ENCODE results near the gene PDE11A.
"Not testable (repeated sequence)": the region's sequence is repeated elsewhere in the genome, so short reads cannot be mapped to it uniquely, and the experiment has no call there.

The PDE11A gene

GRCh38 chr2:177880285-177880684 lies 192.3 kb downstream of the PDE11A start:
- DNase-seq = no peak

DNA sequence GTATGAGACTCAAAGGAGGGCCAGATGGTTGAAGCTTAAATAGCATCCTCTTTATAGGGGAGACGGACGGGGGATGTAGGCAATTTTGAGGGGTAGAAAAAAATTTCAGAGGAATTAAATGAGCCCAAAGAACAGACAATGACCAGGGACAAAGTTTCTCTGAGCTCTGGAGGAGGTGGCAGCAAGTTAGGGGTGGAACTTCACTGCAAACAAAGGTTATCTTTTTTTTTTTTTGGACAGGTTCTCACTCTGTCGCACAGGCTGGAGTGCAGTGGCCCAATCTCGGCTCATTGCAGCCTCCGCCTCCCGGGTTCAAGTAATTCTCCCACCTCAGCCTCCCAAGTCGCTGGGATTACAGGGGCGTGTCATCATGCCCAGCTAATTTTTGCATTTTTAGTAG lies 195.6 kb downstream of the PDE11A start:
- no peak for DNase-seq

DNA sequence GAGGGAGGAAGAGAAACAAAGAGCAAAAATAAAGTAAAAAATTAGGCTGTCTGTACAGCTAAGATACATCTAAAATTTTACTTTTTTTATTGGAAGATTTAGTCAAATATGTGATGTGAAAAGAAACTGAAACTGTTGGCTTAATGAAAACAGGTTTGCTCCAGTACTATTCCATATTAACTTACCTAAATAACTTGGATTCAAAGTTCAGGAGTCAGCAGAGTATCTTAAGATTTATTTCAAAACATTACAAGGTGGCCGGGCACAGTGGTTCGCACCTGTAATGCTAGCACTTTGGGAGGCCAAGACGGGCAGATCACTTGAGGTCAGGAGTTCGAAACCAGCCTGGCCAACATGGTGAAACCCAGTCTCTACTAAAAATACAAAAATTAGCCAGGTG lies 197.9 kb downstream of the PDE11A start:
- no peak for DNase-seq

- no peak for DNase-seq
Observed at GRCh38 chr2:177873915-177874314, 198.7 kb downstream of the PDE11A start.

DNA sequence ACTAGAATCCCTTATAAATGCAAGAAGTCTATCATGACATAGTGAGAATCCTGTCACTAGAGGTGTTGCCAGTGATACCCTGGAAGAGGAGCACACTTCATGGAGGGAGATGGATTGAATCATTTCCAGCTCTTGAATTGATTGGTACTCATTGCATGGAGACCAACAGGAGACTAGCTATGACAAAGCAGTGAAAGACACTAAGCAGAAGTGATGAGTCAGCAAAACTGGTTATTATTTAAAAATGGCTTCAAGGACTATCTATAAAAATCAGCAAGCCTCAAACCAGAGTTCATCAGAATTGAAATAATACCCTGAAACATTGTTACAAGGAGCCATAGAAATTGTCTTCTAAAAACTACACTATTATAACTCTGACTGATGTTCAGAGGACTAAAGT lies 200.3 kb downstream of the PDE11A start:
- no peak for DNase-seq

DNA sequence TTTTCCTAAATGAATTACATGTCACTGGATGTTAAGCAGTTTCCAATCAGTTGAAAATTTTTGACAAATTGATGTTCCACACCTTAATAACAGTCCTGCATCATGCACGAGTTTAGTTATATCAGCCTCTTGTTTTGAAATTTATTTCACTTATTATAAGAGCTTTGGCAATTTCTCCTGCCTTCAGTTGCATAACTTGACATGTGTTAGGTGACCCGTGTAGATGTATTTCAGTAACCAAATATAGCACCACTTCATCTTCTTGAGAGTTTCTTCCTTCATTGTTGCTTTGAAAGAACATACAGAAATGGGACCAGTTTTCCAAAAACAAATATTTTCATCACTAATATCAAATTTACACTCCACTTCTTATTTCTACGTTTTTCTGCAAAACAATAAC lies 202.7 kb downstream of the PDE11A start:
- no peak for DNase-seq

GRCh38 chr2:177869209-177869608 lies 203.4 kb downstream of the PDE11A start:
- no peak for DNase-seq

GRCh38 chr2:177868806-177869205 lies 203.8 kb downstream of the PDE11A start:
- no peak for DNase-seq

GRCh38 chr2:177857538-177857937 lies 215.0 kb downstream of the PDE11A start:
- no peak for DNase-seq

DNA sequence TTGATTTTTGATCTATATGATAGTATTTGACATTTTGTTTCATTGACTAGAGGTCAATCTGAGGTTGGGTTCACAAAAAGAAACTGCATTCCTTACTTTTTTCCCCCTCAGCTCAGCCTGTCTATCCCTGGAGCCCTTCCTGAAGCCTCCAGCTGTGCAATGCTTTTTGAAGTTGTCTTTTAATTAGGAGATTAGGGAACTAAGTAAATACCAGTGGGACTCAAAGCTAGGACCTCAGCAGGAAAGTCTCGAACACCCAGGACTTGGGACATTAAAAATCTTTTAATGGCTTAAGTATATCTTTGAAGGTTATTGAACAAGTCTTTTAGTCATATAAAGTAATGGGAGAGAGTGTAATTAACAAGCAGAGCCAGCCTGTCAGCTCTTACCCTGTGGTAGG lies 220.2 kb downstream of the PDE11A start:
- no peak for DNase-seq

GRCh38 chr2:177843188-177843587 lies 229.4 kb downstream of the PDE11A start:
- no peak for DNase-seq

GRCh38 chr2:177842243-177842642 lies 230.3 kb downstream of the PDE11A start:
- no peak for DNase-seq

DNA sequence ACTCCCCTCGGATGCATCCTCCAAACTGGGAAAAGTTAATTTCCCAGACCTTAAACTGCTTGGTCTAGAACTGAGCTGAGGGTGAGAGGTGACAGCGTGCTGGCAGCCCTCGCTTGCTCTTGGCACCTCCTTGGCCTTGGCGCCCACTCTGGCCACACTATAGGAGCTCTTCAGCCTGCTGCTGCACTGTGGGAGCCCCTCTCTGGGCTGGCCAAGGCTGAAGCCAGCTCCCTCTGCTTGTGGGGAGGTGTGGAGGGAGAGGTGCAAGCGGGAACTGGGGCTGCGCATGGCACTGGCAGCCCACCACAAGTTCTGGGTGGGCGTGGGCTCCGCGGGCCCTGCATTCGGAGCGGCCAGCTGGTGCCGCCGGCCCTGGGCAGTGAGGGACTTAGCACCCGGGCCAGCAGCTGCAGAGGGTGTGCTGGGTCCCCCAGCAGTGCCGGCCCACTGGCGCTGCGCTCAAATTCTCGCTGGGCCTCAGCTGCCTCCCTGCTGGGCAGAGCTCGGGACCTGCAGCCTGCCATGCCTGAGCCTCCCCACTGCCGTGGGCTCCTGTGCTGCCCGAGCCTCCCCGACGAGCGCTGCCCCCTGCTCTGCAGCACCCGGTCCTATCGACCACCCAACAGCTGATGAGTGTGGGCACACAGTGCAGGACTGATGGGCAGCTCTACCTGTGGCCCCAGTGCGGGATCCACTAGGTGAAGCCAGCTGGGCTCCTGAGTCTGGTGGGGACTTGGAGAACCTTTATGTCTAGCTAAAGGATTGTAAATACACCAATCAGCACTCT lies 237.0 kb downstream of the PDE11A start:
- not testable (repeated sequence) for DNase-seq

GRCh38 chr2:177832611-177833433 lies 239.8 kb downstream of the PDE11A start:
- no peak for DNase-seq

GRCh38 chr2:177830881-177831386 lies 241.6 kb downstream of the PDE11A start:
- DNase-seq = no peak

- DNase-seq = no peak
Observed at GRCh38 chr2:177828557-177828956, 244.0 kb downstream of the PDE11A start.

DNA sequence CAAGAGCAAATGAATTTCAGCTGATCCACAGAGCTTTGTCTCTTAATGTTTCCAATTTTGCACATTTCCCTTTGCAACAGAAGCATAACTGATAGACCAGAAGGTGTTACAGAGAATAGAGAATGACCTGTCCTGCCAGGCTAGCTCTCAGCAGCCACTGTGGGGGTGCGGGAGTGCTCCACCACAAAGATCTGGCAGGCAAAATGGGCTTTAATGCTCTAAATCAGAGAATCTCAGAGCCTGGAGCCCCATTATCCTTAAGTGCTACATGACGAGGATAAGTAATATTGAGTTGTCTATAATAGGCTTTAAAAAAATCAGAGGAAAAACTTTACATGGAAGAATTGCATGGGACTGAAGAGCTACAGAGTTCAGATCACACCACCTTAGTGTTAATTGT lies 245.7 kb downstream of the PDE11A start:
- no peak for DNase-seq

GRCh38 chr2:177822941-177823340 lies 249.6 kb downstream of the PDE11A start:
- no peak for DNase-seq

DNA sequence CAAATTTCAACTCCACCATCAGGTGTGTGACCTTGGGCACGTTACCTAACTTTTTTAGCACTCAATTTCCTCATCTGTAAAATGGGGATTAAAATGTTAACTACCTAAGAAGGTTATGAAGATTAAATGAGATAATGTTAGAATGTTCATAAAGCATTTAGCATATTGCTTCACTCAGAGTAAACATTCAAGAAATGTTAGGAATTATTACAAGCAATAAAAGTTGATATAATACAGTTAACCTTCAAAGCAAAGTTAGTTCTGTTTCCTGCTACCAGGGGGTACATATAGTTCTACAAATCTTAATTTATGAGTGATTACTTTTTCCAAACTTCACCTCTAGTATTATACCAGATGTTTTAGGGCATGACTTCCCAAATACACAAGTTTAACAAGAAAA lies 254.2 kb downstream of the PDE11A start:
- no peak for DNase-seq

DNA sequence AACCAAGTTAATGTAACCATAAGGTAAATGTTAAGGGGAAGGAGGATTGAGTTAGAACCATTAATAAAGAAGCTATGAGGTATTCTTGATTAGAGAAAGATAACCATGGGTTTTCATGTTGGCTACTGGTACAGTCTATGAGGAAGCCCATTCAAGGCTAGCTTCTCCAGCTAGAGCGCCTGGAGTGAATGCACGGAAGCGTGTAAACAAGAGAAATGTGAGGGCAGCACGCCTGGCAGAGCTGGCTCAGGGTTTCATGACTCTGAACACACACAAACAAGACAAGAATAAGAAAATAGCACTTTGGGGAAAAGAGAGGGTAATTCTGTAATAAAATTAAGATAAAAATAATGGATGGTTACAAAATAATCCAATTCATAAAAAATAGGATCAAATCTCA lies 255.3 kb downstream of the PDE11A start:
- no peak for DNase-seq

- no peak for DNase-seq
Observed at GRCh38 chr2:177816766-177817165, 255.8 kb downstream of the PDE11A start.

- no peak for DNase-seq
Observed at GRCh38 chr2:177812713-177813396, 259.7 kb downstream of the PDE11A start.

DNA sequence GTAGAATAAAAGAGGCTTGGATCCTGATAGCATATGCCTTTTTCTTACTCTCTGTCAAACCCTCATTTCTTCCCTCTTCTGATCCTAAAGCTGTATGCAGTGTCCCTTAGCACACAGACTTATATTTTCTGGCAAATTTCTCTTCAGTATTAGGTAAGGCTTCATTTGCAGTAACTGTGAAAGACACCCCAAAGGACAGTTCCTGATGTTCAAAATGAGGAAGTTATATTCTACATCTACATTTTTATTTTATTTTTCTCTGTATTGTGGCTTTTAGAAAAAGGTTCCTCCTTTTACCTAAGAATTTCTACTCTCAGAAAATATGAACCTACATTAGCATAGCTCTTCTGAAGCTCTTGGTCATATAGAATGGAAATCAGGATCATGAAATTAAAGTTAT lies 261.7 kb downstream of the PDE11A start:
- DNase-seq = no peak

All from GOT3 (cell line).